H9 (cell line): ENCODE measurements around the gene OGA. TPM values are rescaled to one million over a fixed set of nuclear protein-coding genes. Genes with fewer than 3 reads are reported as not detected.

ENCODE experiments used
- DNase-seq: peaks from one replicate; pipeline ENCODE4 v3.0.0-alpha.2; 2017
- H2AFZ ChIP-seq: one replicate; pipeline ENCODE4 v1.6.1; 2013; ENCODE audit warnings: mild to moderate bottlenecking, low read length, control low read depth, moderate library complexity
- H2AK5ac ChIP-seq: 2 replicates; pipeline ENCODE4 v1.6.1; 2013; ENCODE audit warnings: low read length, control low read depth, mixed read lengths; ENCODE audit not compliant: insufficient read length
- H2BK120ac ChIP-seq: one replicate; pipeline ENCODE4 v1.6.1; 2013; ENCODE audit warnings: low read depth, mild to moderate bottlenecking, low read length, control low read depth, inconsistent platforms; ENCODE audit not compliant: poor library complexity, severe bottlenecking
- H2BK12ac ChIP-seq: 2 replicates; pipeline ENCODE4 v1.6.1; 2013; ENCODE audit warnings: low read length, control low read depth, mixed read lengths, low read depth; ENCODE audit not compliant: insufficient read length
- H2BK15ac ChIP-seq: 2 replicates; pipeline ENCODE4 v1.6.1; 2013; ENCODE audit warnings: low read depth, low read length, control low read depth
- H2BK20ac ChIP-seq: one replicate; pipeline ENCODE4 v1.6.1; 2013; ENCODE audit warnings: low read depth, mild to moderate bottlenecking, low read length, control low read depth, inconsistent platforms; ENCODE audit not compliant: poor library complexity, severe bottlenecking
- H2BK5ac ChIP-seq: 2 replicates; pipeline ENCODE4 v1.6.1; 2013; ENCODE audit warnings: low read length, control low read depth, mixed read lengths; ENCODE audit not compliant: insufficient read length
- H3K14ac ChIP-seq: 2 replicates; pipeline ENCODE4 v1.6.1; 2013; ENCODE audit warnings: low read length, control low read depth; ENCODE audit not compliant: insufficient read depth
- H3K18ac ChIP-seq: 2 replicates; pipeline ENCODE4 v1.6.1; 2013; ENCODE audit warnings: low read depth, mild to moderate bottlenecking, mixed read lengths, low read length, control low read depth; ENCODE audit not compliant: insufficient read length
- H3K23ac ChIP-seq: 2 replicates; pipeline ENCODE4 v1.6.1; 2013; ENCODE audit warnings: low read length, control low read depth, mixed read lengths, low read depth; ENCODE audit not compliant: insufficient read length
- H3K23me2 ChIP-seq: 2 replicates; pipeline ENCODE4 v1.6.1; 2013; ENCODE audit warnings: low read depth, mild to moderate bottlenecking, mixed read lengths, low read length, control low read depth; ENCODE audit not compliant: insufficient read length, poor library complexity, severe bottlenecking
- H3K27ac ChIP-seq: 2 replicates; pipeline ENCODE4 v1.5.1; 2013; ENCODE audit warnings: low read length, control low read depth, mixed read lengths, low read depth; ENCODE audit not compliant: insufficient read length
- H3K27me3 ChIP-seq: 2 replicates; pipeline ENCODE4 v1.6.1; 2013; ENCODE audit warnings: low read length, control low read depth, inconsistent platforms; ENCODE audit not compliant: insufficient read depth
- H3K4ac ChIP-seq: 2 replicates; pipeline ENCODE4 v1.6.1; 2013; ENCODE audit warnings: low read depth, mild to moderate bottlenecking, control low read depth, inconsistent platforms, low read length, moderate library complexity
- H3K4me1 ChIP-seq: 2 replicates; pipeline ENCODE4 v1.6.1; 2013; ENCODE audit warnings: low read length, control low read depth, inconsistent platforms; ENCODE audit not compliant: insufficient read depth
- H3K4me2 ChIP-seq: 2 replicates; pipeline ENCODE4 v1.6.1; 2013; ENCODE audit warnings: low read length, control low read depth, mixed read lengths; ENCODE audit not compliant: insufficient read length, insufficient read depth
- H3K56ac ChIP-seq: 2 replicates; pipeline ENCODE4 v1.6.1; 2013; ENCODE audit warnings: low read depth, mild to moderate bottlenecking, mixed read lengths, low read length, control low read depth; ENCODE audit not compliant: insufficient read length
- H3K79me1 ChIP-seq: 2 replicates; pipeline ENCODE4 v1.6.1; 2013; ENCODE audit warnings: low read depth, mild to moderate bottlenecking, moderate library complexity, low read length, control low read depth, inconsistent platforms; ENCODE audit not compliant: insufficient read depth, poor library complexity, severe bottlenecking
- H3K79me2 ChIP-seq: 2 replicates; pipeline ENCODE4 v1.6.1; 2013; ENCODE audit warnings: low read length, control low read depth, inconsistent platforms; ENCODE audit not compliant: insufficient read depth
- H3K9ac ChIP-seq: 2 replicates; pipeline ENCODE4 v1.6.1; 2013; ENCODE audit warnings: low read length, control low read depth, mixed read lengths; ENCODE audit not compliant: insufficient read length; ENCODE audit errors: extremely low read depth
- H3K9me3 ChIP-seq: one replicate; pipeline ENCODE4 v1.6.1; 2013; ENCODE audit warnings: low read depth, low read length, inconsistent platforms; ENCODE audit not compliant: control insufficient read depth
- H3T11ph ChIP-seq: one replicate; pipeline ENCODE4 v1.6.1; 2013; ENCODE audit warnings: mild to moderate bottlenecking, low read length, control low read depth, inconsistent platforms
- H4K20me1 ChIP-seq: one replicate; pipeline ENCODE4 v1.6.1; 2013; ENCODE audit not compliant: control insufficient read depth, insufficient read length, insufficient read depth
- H4K5ac ChIP-seq: 2 replicates; pipeline ENCODE4 v1.6.1; 2013; ENCODE audit warnings: low read depth, mild to moderate bottlenecking, mixed read lengths, low read length, control low read depth; ENCODE audit not compliant: insufficient read length
- H4K8ac ChIP-seq: replicated peaks from 2 replicates; pipeline ENCODE4 v1.6.1; 2013; ENCODE audit warnings: low read length, control low read depth, mixed read lengths, low read depth; ENCODE audit not compliant: insufficient read length
- H4K91ac ChIP-seq: 2 replicates; pipeline ENCODE4 v1.6.1; 2013; ENCODE audit warnings: low read depth, mild to moderate bottlenecking, moderate library complexity, mixed read lengths, low read length, control low read depth; ENCODE audit not compliant: insufficient read length
- H3K27ac Mint-ChIP-seq, 3 experiments: 2 replicates in 2 of 3; 3 replicates in 1 of 3; pipeline ENCODE4 v1.8.0; 2020 to 2021; ENCODE audit warnings: mixed read lengths in 3 of 3, mild to moderate bottlenecking in 1 of 3, moderate library complexity in 1 of 3
- H3K27me3 Mint-ChIP-seq: 2 replicates; pipeline ENCODE4 v1.8.0; 2021; ENCODE audit warnings: low read depth, mild to moderate bottlenecking, moderate library complexity, mixed read lengths
- H3K36me3 Mint-ChIP-seq, 3 experiments: 2 replicates in 2 of 3; 3 replicates in 1 of 3; pipeline ENCODE4 v1.8.0; 2020 to 2021; ENCODE audit warnings: low read depth in 3 of 3, mixed read lengths in 3 of 3; ENCODE audit not compliant: insufficient read depth in 1 of 3
- H3K4me1 Mint-ChIP-seq, 2 experiments: 2 replicates each; pipeline ENCODE4 v1.8.0; 2020; ENCODE audit warnings: mixed read lengths in 2 of 2
- H3K4me3 Mint-ChIP-seq, 2 experiments: 2 replicates in 1 of 2; 3 replicates in 1 of 2; pipeline ENCODE4 v1.8.0; 2020 to 2021; ENCODE audit warnings: mild to moderate bottlenecking in 2 of 2, mixed read lengths in 2 of 2, moderate library complexity in 1 of 2
- H3K9me3 Mint-ChIP-seq, 2 experiments: 2 replicates in 1 of 2; 3 replicates in 1 of 2; pipeline ENCODE4 v1.8.0; 2020; ENCODE audit warnings: mild to moderate bottlenecking in 2 of 2, mixed read lengths in 2 of 2, moderate library complexity in 1 of 2
- WGBS: extraction: QIAGEN DNeasy Blood & Tissue Kit; methylation state at CpG from one replicate; pipeline ENCODE4 v1.1.7; 2013; ENCODE audit warnings: missing lambda C conversion rate, low lambda C conversion rate, mixed read lengths; ENCODE audit not compliant: insufficient read length; ENCODE audit errors: extremely low coverage; 5-methylcytosine and 5-hydroxymethylcytosine counted together
- total RNA-seq: library from RNA; stranded (reverse); gene quantifications from 2 replicates; pipeline ENCODE4 v1.2.1, GENCODE V29; 2021
- TF ChIP-seq, protein P1 (sequence below): fragments of 200-600 bp; sonication (generic); conservative IDR thresholded peaks from 3 replicates; pipeline ENCODE4 v1.8.0; 2021; ENCODE audit warnings: antibody characterized with exemption, mild to moderate bottlenecking

The OGA gene
- total RNA-seq, 1 experiment from 2014 or later = 125 TPM

DNA sequence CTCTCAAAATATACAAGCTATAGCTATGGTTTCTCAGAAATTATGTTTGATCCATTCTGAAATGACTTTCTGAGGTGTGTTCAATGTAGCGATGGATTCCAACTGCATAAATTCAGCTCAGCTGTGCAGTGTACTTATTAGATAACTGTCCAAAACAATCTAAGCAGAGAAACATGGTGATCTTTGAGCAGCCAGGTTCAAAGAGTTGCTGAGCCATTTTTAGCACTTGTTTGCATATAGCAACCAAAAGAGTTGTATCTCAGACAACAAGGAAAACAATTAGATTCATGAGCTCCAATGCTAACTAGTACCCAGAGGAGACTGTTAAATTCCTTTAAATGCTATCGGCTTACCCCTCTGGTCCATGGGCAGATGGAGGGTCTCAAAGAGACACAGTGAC lies 41.3 kb upstream of the OGA start:
- H3K4me3 Mint-ChIP-seq = no peak overlapping the region
- WGBS = no CpG with 5 or more reads among the region's 2 CpGs
- H3K4me1 ChIP-seq = no peaks in the 10 kb centered on the region

More for the DNA sequence above, 41.3 kb upstream of the OGA start:
- no peak overlapping the region for H4K8ac ChIP-seq
- no peak overlapping the region for H3K18ac ChIP-seq
- no peak overlapping the region for H4K5ac ChIP-seq
- no peak overlapping the region for H3K4ac ChIP-seq
- no peak overlapping the region for H3K56ac ChIP-seq
- peaks cover 13 to 17% of the 10 kb centered on the region in 2 experiments for H3K9me3 Mint-ChIP-seq
- DNase-seq = no peak
- no peak overlapping the region for H3K27ac ChIP-seq
- no peaks in the 10 kb centered on the region for H3K79me1 ChIP-seq
- H2BK120ac ChIP-seq = no peak overlapping the region
- no peak overlapping the region for H2AK5ac ChIP-seq
- H2BK15ac ChIP-seq = no peak overlapping the region
- H3K9me3 ChIP-seq = no peaks in the 10 kb centered on the region
- no peaks in the 10 kb centered on the region for H4K20me1 ChIP-seq
- no peak overlapping the region for H2BK12ac ChIP-seq
- H3K27ac Mint-ChIP-seq = no peak overlapping the region
- H3K14ac ChIP-seq = no peak overlapping the region
- no peaks in the 10 kb centered on the region for H3K23me2 ChIP-seq
- H3K4me1 Mint-ChIP-seq = no peaks in the 10 kb centered on the region
- H4K91ac ChIP-seq = no peak overlapping the region
- no peak overlapping the region for H3K23ac ChIP-seq
- H3K27me3 ChIP-seq = no peaks in the 10 kb centered on the region
- TF ChIP-seq, protein P1, sequence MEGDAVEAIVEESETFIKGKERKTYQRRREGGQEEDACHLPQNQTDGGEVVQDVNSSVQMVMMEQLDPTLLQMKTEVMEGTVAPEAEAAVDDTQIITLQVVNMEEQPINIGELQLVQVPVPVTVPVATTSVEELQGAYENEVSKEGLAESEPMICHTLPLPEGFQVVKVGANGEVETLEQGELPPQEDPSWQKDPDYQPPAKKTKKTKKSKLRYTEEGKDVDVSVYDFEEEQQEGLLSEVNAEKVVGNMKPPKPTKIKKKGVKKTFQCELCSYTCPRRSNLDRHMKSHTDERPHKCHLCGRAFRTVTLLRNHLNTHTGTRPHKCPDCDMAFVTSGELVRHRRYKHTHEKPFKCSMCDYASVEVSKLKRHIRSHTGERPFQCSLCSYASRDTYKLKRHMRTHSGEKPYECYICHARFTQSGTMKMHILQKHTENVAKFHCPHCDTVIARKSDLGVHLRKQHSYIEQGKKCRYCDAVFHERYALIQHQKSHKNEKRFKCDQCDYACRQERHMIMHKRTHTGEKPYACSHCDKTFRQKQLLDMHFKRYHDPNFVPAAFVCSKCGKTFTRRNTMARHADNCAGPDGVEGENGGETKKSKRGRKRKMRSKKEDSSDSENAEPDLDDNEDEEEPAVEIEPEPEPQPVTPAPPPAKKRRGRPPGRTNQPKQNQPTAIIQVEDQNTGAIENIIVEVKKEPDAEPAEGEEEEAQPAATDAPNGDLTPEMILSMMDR = no peak
- no peak overlapping the region for H2AFZ ChIP-seq
- no peaks in the 10 kb centered on the region for H3K27me3 Mint-ChIP-seq
- no peak overlapping the region for H3K4me2 ChIP-seq
- H3K9ac ChIP-seq = no peak overlapping the region
- H3K79me2 ChIP-seq = no peaks in the 10 kb centered on the region
- no peak overlapping the region for H3T11ph ChIP-seq
- H2BK20ac ChIP-seq = no peak overlapping the region
- no peak overlapping the region for H2BK5ac ChIP-seq
- H3K36me3 Mint-ChIP-seq = peaks cover 8 to 19% (median 15%) of the 10 kb centered on the region in 3 experiments
